ENCODE measurements around the gene TMEM169. TPM values are rescaled to one million over a fixed set of nuclear protein-coding genes. Genes with fewer than 3 reads are reported as not detected.

TMEM169 gene
- total and polyA plus RNA-seq, 2 of the 13 experiments (the other 11 are each of a cell fraction or from before 2014, with no cell fraction given): 1.5 to 4.5 TPM

DNA sequence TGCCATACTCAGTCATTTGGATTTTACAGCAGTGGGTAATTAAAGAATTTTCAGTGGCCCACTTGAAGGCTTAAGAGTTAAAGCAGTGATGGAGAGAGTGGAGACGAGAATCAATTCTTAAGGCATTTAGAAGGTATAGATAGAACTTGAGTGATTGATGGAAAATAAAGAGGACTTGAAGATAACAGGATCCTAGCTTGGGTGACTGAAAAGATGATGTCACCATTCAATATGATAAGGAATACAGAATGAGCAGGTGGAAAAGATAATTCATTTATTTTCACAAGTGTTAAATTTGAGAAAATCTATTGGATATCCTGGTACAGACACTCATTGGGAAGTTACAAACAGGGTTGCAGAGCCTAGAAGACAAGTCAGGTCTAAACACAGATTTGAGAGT is 62.7 kb downstream of the TMEM169 start (continued):
- TF ChIP-seq, protein P1, sequence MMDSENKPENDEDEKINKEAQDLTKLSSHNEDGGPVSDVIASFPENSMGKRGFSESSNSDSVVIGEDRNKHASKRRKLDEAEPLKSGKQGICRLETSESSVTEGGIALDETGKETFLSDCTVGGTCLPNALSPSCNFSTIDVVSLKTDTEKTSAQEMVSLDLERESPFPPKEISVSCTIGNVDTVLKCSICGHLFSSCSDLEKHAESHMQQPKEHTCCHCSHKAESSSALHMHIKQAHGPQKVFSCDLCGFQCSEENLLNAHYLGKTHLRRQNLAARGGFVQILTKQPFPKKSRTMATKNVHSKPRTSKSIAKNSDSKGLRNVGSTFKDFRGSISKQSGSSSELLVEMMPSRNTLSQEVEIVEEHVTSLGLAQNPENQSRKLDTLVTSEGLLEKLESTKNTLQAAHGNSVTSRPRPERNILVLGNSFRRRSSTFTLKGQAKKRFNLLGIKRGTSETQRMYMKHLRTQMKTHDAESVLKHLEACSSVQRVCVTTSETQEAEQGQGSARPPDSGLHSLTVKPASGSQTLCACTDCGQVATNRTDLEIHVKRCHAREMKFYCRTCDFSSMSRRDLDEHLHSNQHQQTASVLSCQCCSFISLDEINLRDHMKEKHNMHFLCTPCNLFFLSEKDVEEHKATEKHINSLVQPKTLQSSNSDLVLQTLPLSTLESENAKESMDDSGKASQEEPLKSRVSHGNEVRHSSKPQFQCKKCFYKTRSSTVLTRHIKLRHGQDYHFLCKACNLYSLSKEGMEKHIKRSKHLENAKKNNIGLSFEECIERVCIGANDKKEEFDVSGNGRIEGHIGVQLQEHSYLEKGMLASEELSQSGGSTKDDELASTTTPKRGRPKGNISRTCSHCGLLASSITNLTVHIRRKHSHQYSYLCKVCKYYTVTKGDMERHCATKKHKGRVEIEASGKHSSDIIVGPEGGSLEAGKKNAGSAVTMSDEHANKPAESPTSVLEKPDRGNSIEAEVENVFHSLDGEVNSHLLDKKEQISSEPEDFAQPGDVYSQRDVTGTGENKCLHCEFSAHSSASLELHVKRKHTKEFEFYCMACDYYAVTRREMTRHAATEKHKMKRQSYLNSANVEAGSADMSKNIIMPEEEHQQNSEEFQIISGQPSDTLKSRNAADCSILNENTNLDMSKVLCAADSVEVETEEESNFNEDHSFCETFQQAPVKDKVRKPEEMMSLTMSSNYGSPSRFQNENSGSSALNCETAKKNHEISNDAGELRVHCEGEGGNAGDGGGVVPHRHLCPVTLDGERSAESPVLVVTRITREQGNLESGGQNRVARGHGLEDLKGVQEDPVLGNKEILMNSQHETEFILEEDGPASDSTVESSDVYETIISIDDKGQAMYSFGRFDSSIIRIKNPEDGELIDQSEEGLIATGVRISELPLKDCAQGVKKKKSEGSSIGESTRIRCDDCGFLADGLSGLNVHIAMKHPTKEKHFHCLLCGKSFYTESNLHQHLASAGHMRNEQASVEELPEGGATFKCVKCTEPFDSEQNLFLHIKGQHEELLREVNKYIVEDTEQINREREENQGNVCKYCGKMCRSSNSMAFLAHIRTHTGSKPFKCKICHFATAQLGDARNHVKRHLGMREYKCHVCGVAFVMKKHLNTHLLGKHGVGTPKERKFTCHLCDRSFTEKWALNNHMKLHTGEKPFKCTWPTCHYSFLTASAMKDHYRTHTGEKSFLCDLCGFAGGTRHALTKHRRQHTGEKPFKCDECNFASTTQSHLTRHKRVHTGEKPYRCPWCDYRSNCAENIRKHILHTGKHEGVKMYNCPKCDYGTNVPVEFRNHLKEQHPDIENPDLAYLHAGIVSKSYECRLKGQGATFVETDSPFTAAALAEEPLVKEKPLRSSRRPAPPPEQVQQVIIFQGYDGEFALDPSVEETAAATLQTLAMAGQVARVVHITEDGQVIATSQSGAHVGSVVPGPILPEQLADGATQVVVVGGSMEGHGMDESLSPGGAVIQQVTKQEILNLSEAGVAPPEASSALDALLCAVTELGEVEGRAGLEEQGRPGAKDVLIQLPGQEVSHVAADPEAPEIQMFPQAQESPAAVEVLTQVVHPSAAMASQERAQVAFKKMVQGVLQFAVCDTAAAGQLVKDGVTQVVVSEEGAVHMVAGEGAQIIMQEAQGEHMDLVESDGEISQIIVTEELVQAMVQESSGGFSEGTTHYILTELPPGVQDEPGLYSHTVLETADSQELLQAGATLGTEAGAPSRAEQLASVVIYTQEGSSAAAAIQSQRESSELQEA (CRISPR knock-in tag; IDR thresholded peaks at IDR 0.05; ENCODE audit: not compliant biosample characterization): no peak
- TF ChIP-seq ZFP36L1 (CRISPR knock-in tag; IDR thresholded peaks at IDR 0.05): no peak
- no peak for TF ChIP-seq HOXA7 (CRISPR knock-in tag; IDR thresholded peaks at IDR 0.05)
- TF ChIP-seq ATF7 (IDR thresholded peaks at IDR 0.05): peak; percentile 92
- no peak for TF ChIP-seq ATF7 (CRISPR knock-in tag; IDR thresholded peaks at IDR 0.05)

DNA sequence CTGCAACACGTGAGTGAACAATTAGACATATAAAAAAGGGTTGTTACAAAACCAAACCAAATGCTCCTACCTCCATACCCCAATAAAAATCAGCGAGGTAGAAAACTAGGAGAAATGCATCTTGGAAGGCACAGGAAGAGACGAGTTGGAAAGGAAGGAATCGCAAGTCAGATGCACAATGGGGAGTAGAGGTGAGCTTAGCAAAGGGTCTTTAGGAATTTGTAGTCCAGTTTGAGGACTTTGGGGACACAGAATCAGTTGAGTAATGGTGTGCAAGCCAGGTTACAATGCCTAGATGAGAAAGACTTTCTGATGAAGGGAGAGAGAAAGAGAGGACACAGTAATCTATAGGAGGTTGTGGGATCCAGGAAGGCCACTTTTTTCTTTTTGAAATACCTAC is 63.1 kb downstream of the TMEM169 start:
- ATAC-seq (no peak), DNase-seq (ENCODE audit: low spot score) (no peak), FAIRE-seq (no peak)
- H3K79me2 ChIP-seq (ENCODE audit: insufficient read depth, low read length): no peaks in the 10 kb centered on the region
- H3K27me3 ChIP-seq (ENCODE audit: control insufficient read depth in 1 of 2, insufficient read depth in 2 of 2, low read length in 2 of 2): no peaks in the 10 kb centered on the region
- in situ Hi-C loops (cut with HindIII; ENCODE audit: extremely low pct_ligation_motif_present, low pct_unique_long_range_greater_than_20kb) (no loop called here), intact Hi-C loops (cut with micrococcal nuclease; ENCODE audit: unreplicated experiment) (no loop called here)
- no peaks in the 10 kb centered on the region for H4K20me1 ChIP-seq (ENCODE audit: insufficient read depth, low read length)
- H3K27ac ChIP-seq (ENCODE audit: extremely low read length, insufficient read depth, low read length): no peak overlapping the region
- no TSS peak for BruUV-seq (replicated peaks)
- TF ChIP-seq RBM22 (optimal IDR thresholded peaks at IDR 0.05; ENCODE audit: low read length) (peak; percentile 55), GPN1 (CRISPR knock-in tag; IDR thresholded peaks at IDR 0.05; ENCODE audit: borderline replicate concordance) (no peak)
- no peak overlapping the region for H3K4me2 ChIP-seq (ENCODE audit: low read depth, low read length)
- WGBS (ENCODE audit: low lambda C conversion rate): 98% methylated on average over 4 of the region's 4 CpGs
- ChIA-PET POLR2A (no interaction called here), CTCF (ENCODE audit: low intra/inter-chr PET ratio, low total read pairs) (no interaction called here)
- no peaks in the 10 kb centered on the region for H3K4me1 ChIP-seq (ENCODE audit: insufficient read depth, low read length)
- H3K4me3 ChIP-seq (replicated peaks in 1 of 3; ENCODE audit: insufficient read depth in 1 of 3, low read depth in 2 of 3, low read length in 3 of 3): no peak overlapping the region
- H3K9me3 ChIP-seq (ENCODE audit: low read length): no peaks in the 10 kb centered on the region
- no peak overlapping the region for H2AFZ ChIP-seq (ENCODE audit: low read length)
- H3K9ac ChIP-seq (ENCODE audit: insufficient read depth, low read depth, low read length): no peak overlapping the region
- peaks cover 43 to 93% of the 10 kb centered on the region in 2 experiments for H3K36me3 ChIP-seq (replicated peaks in 1 of 2; ENCODE audit: control insufficient read depth in 1 of 2, insufficient read depth in 2 of 2, low read length in 2 of 2)
